GM12801 (cell line): Measurements from ENCODE around the gene KDM2B.

Experiments used
- CTCF ChIP-seq: IDR thresholded peaks from one replicate; pipeline ENCODE4 v1.5.1; 2011; ENCODE audit warnings: control low read depth; ENCODE audit not compliant: insufficient read length; ENCODE audit errors: extremely low read depth

Gene KDM2B

GRCh38 chr12:121452985-121453360 is 127.8 kb downstream of the KDM2B start:
- TF ChIP-seq CTCF = no peak

- TF ChIP-seq CTCF = no peak
Observed at GRCh38 chr12:121452340-121452984, 128.4 kb downstream of the KDM2B start.

GRCh38 chr12:121451961-121452339 is 128.9 kb downstream of the KDM2B start:
- TF ChIP-seq CTCF = no peak

- TF ChIP-seq CTCF = no peak
Observed at GRCh38 chr12:121448771-121449315, 132.0 kb downstream of the KDM2B start.

- TF ChIP-seq CTCF = no peak
Observed at GRCh38 chr12:121446750-121447149, 134.1 kb downstream of the KDM2B start.

GRCh38 chr12:121444842-121445202 is 136.0 kb downstream of the KDM2B start:
- no peak for TF ChIP-seq CTCF

- no peak for TF ChIP-seq CTCF
Observed at GRCh38 chr12:121443911-121444841, 136.6 kb downstream of the KDM2B start.
